HEK293 (cell line): ENCODE results near the gene HTR2B.

Source experiments
- CTCF ChIA-PET: fragments of 350-600 bp; formaldehyde crosslinking; extraction: SDS; loops from one replicate; lab custom pipeline; 2021; ENCODE audit warnings: antibody characterized with exemption; lab: Yijun Ruan, JAX
- POLR2A ChIA-PET: fragments of 300-600 bp; formaldehyde crosslinking; extraction: SDS; loops from one replicate; lab custom pipeline; 2020; ENCODE audit warnings: antibody characterized with exemption, inconsistent platforms; lab: Yijun Ruan, JAX
- H3K27ac ChIP-seq: fragments of 200-500 bp; sonication (Bioruptor generic); 2 replicates; pipeline ENCODE4 v1.5.1; 2014; ENCODE audit warnings: low read depth, low read length, control low read depth, inconsistent platforms; ENCODE audit errors: extremely low read depth
- H3K36me3 ChIP-seq, 2 experiments: fragments of 200-500 bp in 1 of 2; sonication (Bioruptor generic) in 1 of 2; 1 replicate in 1 of 2; 2 replicates in 1 of 2; pipeline ENCODE4 v1.5.1; 2014 to 2017; ENCODE audit warnings: inconsistent platforms in 2 of 2, low read length in 2 of 2; ENCODE audit not compliant: control insufficient read depth in 2 of 2, insufficient read depth in 1 of 2
- H3K4me1 ChIP-seq: fragments of 200-500 bp; sonication (Bioruptor generic); 2 replicates; pipeline ENCODE4 v1.5.1; 2014; ENCODE audit warnings: mild to moderate bottlenecking, low read length, inconsistent platforms; ENCODE audit not compliant: control insufficient read depth, insufficient read depth
- H3K4me3 ChIP-seq: 2 replicates; pipeline ENCODE4 v1.5.1; 2011; ENCODE audit warnings: low read depth, mild to moderate bottlenecking, control low read depth, low read length, moderate library complexity
- H3K9me3 ChIP-seq: fragments of 200-500 bp; sonication (Bioruptor generic); 2 replicates; pipeline ENCODE4 v1.5.1; 2014; ENCODE audit warnings: low read depth, low read length, inconsistent platforms; ENCODE audit not compliant: control insufficient read depth, insufficient read depth
- GFI1B ChIP-seq: fragments of 450-650 bp; formaldehyde crosslinking; IDR thresholded peaks from 2 replicates; pipeline ENCODE4 v1.5.1; 2016; ENCODE audit warnings: missing biosample characterization, missing genetic modification characterization
- GLIS2 ChIP-seq: fragments of 450-650 bp; formaldehyde crosslinking; IDR thresholded peaks from 2 replicates; pipeline ENCODE4 v1.5.1; 2016; ENCODE audit warnings: missing biosample characterization, missing genetic modification characterization
- SALL2 ChIP-seq: fragments of 450-650 bp; formaldehyde crosslinking; IDR thresholded peaks from 2 replicates; pipeline ENCODE4 v1.5.0; 2017; ENCODE audit warnings: missing biosample characterization, mild to moderate bottlenecking, missing genetic modification characterization, borderline replicate concordance
- SCRT2 ChIP-seq: fragments of 450-650 bp; formaldehyde crosslinking; IDR thresholded peaks from 2 replicates; pipeline ENCODE4 v1.5.1; 2016; ENCODE audit warnings: missing biosample characterization, missing genetic modification characterization
- ZNF157 ChIP-seq: fragments of 450-650 bp; formaldehyde crosslinking; IDR thresholded peaks from 2 replicates; pipeline ENCODE4 v1.5.1; 2016; ENCODE audit warnings: missing biosample characterization, missing genetic modification characterization
- ZNF274 ChIP-seq, 2 experiments: fragments of 200-500 bp in 1 of 2; fragments of 450-650 bp in 1 of 2; sonication (Bioruptor generic) in 1 of 2; formaldehyde crosslinking in 1 of 2; IDR thresholded peaks; 2 replicates each; pipeline versions ENCODE4 v1.5.1 to v1.6.1; 2014 to 2016; ENCODE audit warnings: borderline replicate concordance in 1 of 2, inconsistent platforms in 1 of 2, low read length in 1 of 2, missing biosample characterization in 1 of 2, missing genetic modification characterization in 1 of 2
- ZNF324 ChIP-seq: fragments of 450-650 bp; formaldehyde crosslinking; IDR thresholded peaks from 2 replicates; pipeline ENCODE4 v1.5.1; 2016; ENCODE audit warnings: missing biosample characterization, missing genetic modification characterization
- ZNF362 ChIP-seq: fragments of 450-650 bp; formaldehyde crosslinking; IDR thresholded peaks from 2 replicates; pipeline ENCODE4 v1.5.1; 2016; ENCODE audit warnings: missing biosample characterization, missing genetic modification characterization
- ZNF560 ChIP-seq: fragments of 450-650 bp; formaldehyde crosslinking; IDR thresholded peaks from 2 replicates; pipeline ENCODE4 v1.5.1; 2017; ENCODE audit warnings: missing biosample characterization, missing genetic modification characterization, borderline replicate concordance
- ZNF571 ChIP-seq: fragments of 450-650 bp; formaldehyde crosslinking; IDR thresholded peaks from 2 replicates; pipeline ENCODE4 v1.5.0; 2017; ENCODE audit warnings: missing biosample characterization, missing genetic modification characterization
- ZNF626 ChIP-seq: fragments of 450-650 bp; sonication (Bioruptor Pico); formaldehyde crosslinking; IDR thresholded peaks from 2 replicates; pipeline ENCODE4 v1.5.1; 2018; ENCODE audit warnings: missing biosample characterization, missing genetic modification characterization, inconsistent platforms
- ZNF639 ChIP-seq: fragments of 450-650 bp; formaldehyde crosslinking; IDR thresholded peaks from 2 replicates; pipeline ENCODE4 v1.5.1; 2016; ENCODE audit warnings: missing biosample characterization, missing genetic modification characterization
- ZNF707 ChIP-seq: fragments of 450-650 bp; formaldehyde crosslinking; IDR thresholded peaks from 2 replicates; pipeline ENCODE4 v1.5.1; 2016; ENCODE audit warnings: missing biosample characterization, missing genetic modification characterization
- TF ChIP-seq, protein P1 (sequence below): fragments of 450-650 bp; formaldehyde crosslinking; IDR thresholded peaks from 2 replicates; pipeline ENCODE4 v1.5.1; 2016; ENCODE audit warnings: missing biosample characterization, missing genetic modification characterization
- TF ChIP-seq, protein P2 (sequence below): fragments of 450-650 bp; formaldehyde crosslinking; IDR thresholded peaks from 2 replicates; pipeline ENCODE4 v1.5.1; 2016; ENCODE audit warnings: missing biosample characterization, missing genetic modification characterization

The HTR2B gene

GRCh38 chr2:231065966-231066365 is 58.9 kb downstream of the HTR2B start (continued):
- TF ChIP-seq, protein P1, sequence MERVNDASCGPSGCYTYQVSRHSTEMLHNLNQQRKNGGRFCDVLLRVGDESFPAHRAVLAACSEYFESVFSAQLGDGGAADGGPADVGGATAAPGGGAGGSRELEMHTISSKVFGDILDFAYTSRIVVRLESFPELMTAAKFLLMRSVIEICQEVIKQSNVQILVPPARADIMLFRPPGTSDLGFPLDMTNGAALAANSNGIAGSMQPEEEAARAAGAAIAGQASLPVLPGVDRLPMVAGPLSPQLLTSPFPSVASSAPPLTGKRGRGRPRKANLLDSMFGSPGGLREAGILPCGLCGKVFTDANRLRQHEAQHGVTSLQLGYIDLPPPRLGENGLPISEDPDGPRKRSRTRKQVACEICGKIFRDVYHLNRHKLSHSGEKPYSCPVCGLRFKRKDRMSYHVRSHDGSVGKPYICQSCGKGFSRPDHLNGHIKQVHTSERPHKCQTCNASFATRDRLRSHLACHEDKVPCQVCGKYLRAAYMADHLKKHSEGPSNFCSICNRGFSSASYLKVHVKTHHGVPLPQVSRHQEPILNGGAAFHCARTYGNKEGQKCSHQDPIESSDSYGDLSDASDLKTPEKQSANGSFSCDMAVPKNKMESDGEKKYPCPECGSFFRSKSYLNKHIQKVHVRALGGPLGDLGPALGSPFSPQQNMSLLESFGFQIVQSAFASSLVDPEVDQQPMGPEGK (tag by site-specific recombination) = no peak
- no peak for TF ChIP-seq ZNF571 (tag by site-specific recombination)

- H3K4me3 ChIP-seq = no peak overlapping the region
- H3K4me1 ChIP-seq = no peaks in the 10 kb centered on the region
- TF ChIP-seq GLIS2 = no peak
- TF ChIP-seq, all 188 proteins: peak for 0
- H3K9me3 ChIP-seq = no peaks in the 10 kb centered on the region
- H3K27ac ChIP-seq = no peak overlapping the region
- POLR2A ChIA-PET = no interaction called here
- peaks cover 45 to 82% of the 10 kb centered on the region in 2 experiments for H3K36me3 ChIP-seq
- CTCF ChIA-PET = interaction anchor here (0.6 to 1.6 kb wide), 2 partner anchors 10 to 1166 kb away, joined by 3 to 5 read pairs; no protein-coding TSS in a partner anchor
These were observed 61.5 kb downstream of the HTR2B start for GRCh38 chr2:231063347-231063746.

- peaks cover 43 to 76% of the 10 kb centered on the region in 2 experiments for H3K36me3 ChIP-seq
- CTCF ChIA-PET = interaction anchor here (0.6 to 1.6 kb wide), 2 partner anchors 9 to 1166 kb away, joined by 3 to 5 read pairs; no protein-coding TSS in a partner anchor
- no peaks in the 10 kb centered on the region for H3K9me3 ChIP-seq
These were observed 62.1 kb downstream of the HTR2B start for GRCh38 chr2:231062776-231063175.

DNA sequence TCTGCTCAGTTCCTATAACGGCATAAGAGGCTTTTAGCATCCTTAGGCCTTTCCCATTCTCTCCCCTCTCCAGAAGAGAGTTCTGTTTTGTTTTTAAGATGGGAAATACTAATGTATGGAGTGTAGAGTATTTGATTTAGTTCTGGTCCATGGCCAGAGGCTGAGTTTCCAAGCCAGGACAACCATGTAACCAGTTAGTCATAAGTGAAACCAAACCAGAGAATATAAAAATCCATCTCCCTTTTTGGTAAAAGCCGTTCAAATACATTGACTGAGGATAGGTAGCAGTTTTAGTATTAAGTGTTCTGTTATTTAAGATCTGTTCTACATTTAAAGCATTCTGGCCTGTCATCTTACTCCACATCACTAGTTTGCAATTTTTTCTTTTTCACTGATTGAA is 65.1 kb downstream of the HTR2B start:
- H3K27ac ChIP-seq = no peak overlapping the region
- CTCF ChIA-PET = interaction anchor here (1.2 to 2.0 kb wide), 4 partner anchors 10 to 235 kb away, joined by 3 to 9 read pairs (median 6); no protein-coding TSS in a partner anchor
- no peak for TF ChIP-seq SALL2 (tag by site-specific recombination)
- TF ChIP-seq, all 188 proteins: peak for 0
- Histone ChIP-seq H3K9me3 (no peaks in the 10 kb centered on the region), H3K4me1 (peaks cover 4% of the 10 kb centered on the region; the same call in 1 of the 2 replicates), H3K36me3 (peaks cover 26 to 49% of the 10 kb centered on the region in 2 experiments), H3K4me3 (no peak overlapping the region)
- POLR2A ChIA-PET = no interaction called here

More at GRCh38 chr2:231062776-231063175, 62.1 kb downstream of the HTR2B start:
- no peak overlapping the region for H3K4me3 ChIP-seq
- TF ChIP-seq ZNF324 (no peak), ZNF362 (tag by site-specific recombination) (no peak), ZNF639 (tag by site-specific recombination) (no peak), SCRT2 (tag by site-specific recombination) (no peak), ZNF274 (IDR thresholded peaks at IDR 0.05; ENCODE audit: low read length) (no peak), ZNF274 (tag by site-specific recombination; IDR thresholded peaks at IDR 0.05; ENCODE audit: borderline replicate concordance) (no peak), GFI1B (no peak), ZNF707 (tag by site-specific recombination) (no peak), ZNF626 (tag by site-specific recombination) (no peak), ZNF560 (no peak), ZNF157 (tag by site-specific recombination) (no peak)
- TF ChIP-seq, protein P2, sequence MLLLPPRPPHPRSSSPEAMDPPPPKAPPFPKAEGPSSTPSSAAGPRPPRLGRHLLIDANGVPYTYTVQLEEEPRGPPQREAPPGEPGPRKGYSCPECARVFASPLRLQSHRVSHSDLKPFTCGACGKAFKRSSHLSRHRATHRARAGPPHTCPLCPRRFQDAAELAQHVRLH (tag by site-specific recombination) = no peak
- H3K4me1 ChIP-seq = peaks cover 4% of the 10 kb centered on the region; the same call in 1 of the 2 replicates
- POLR2A ChIA-PET = no interaction called here
- H3K27ac ChIP-seq = no peak overlapping the region
